Measurements from ENCODE around the gene TECTB.

GRCh38 chr10:112244197-112244596, 39.0 kb upstream of the TECTB start:
- no peak for TF ChIP-seq POLR2A (IDR thresholded peaks at IDR 0.05; ENCODE audit: borderline replicate concordance, extremely low read depth, insufficient read depth, insufficient read length)
- no peak for TF ChIP-seq ELF1 (IDR thresholded peaks at IDR 0.05; ENCODE audit: borderline replicate concordance, low read depth)
- TF ChIP-seq JUND (IDR thresholded peaks at IDR 0.05) = no peak
- no peak for TF ChIP-seq ZBTB33 (IDR thresholded peaks at IDR 0.05; ENCODE audit: extremely low read depth, insufficient replicate concordance, low read length)
- TF ChIP-seq CTCF (IDR thresholded peaks at IDR 0.05 in 2 of 3, conservative IDR thresholded peaks at IDR 0.05 in 1 of 3; ENCODE audit: borderline replicate concordance in 1 of 3, insufficient read depth in 1 of 3, low read depth in 2 of 3, low read length in 2 of 3) = no peak
- TF ChIP-seq RAD21 (IDR thresholded peaks at IDR 0.05; ENCODE audit: low read depth) = no peak
- no peak for TF ChIP-seq TCF7L2 (IDR thresholded peaks at IDR 0.05; ENCODE audit: borderline replicate concordance, extremely low read depth, insufficient read depth, insufficient read length)
- TF ChIP-seq EZH2 (IDR thresholded peaks at IDR 0.05) = no peak
- no peak for TF ChIP-seq POLR2AphosphoS5 (IDR thresholded peaks at IDR 0.05; ENCODE audit: low read depth, low read length)
- TF ChIP-seq SP1 (IDR thresholded peaks at IDR 0.05; ENCODE audit: low read depth) = no peak
- no peak for TF ChIP-seq EGR1 (IDR thresholded peaks at IDR 0.05; ENCODE audit: low read depth)
- TF ChIP-seq REST (IDR thresholded peaks at IDR 0.05; ENCODE audit: low read depth) = no peak

Data from HCT116 (cell line).